NCI-H748 treated with DMSO at 0.1 percent for 48 hours (cell line): Measurements from ENCODE around the gene CYYR1.
"Not testable (repeated sequence)": the region's sequence is repeated elsewhere in the genome, so short reads cannot be mapped to it uniquely, and the experiment has no call there.

ENCODE experiments used
- DNase-seq: peaks from one replicate; lab custom pipeline; 2025; lab: John Stamatoyannopoulos, UW

CYYR1 gene

DNA sequence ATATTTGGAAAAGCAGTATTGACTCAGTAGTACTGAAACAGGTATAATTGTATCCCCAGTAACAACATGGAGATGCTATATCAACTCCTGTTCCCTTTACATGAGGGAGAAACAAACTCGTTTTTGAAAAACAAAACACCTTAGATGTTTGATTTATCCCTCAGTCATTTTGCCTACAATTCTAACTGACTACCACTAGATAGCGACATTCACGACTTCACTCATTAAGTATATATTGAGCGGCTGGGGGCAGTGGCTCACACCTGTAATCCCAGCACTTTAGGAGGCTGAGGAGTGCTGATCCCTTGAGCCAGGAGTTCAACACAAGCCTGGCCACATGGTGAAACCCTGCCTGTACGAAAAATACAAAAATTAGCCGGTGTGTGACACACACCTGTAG lies 83.3 kb downstream of the CYYR1 start:
- no peak for DNase-seq

DNA sequence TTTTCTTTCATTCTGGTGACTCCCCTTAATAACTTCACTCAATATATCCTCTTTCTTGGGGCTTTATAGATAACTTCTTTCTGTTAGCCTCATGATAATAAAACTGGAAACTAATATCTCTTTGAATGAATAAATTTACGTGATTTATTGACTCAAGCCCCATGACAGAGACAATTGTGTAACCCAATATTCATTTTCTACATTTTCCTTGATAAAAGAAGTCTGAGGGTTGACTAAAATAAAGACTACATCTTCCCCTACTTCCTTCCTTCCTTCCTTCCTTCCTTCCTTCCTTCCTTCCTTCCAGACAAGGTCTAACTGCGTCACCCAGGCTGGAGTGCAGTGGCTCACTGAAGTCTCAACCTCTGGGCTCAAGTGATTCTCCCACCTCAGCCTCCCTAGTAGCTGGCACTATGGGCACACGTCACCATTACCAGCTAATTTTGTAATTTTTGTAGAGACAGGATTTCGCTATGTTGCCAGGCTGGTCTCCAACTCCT lies 85.1 kb downstream of the CYYR1 start:
- no peak for DNase-seq

DNA sequence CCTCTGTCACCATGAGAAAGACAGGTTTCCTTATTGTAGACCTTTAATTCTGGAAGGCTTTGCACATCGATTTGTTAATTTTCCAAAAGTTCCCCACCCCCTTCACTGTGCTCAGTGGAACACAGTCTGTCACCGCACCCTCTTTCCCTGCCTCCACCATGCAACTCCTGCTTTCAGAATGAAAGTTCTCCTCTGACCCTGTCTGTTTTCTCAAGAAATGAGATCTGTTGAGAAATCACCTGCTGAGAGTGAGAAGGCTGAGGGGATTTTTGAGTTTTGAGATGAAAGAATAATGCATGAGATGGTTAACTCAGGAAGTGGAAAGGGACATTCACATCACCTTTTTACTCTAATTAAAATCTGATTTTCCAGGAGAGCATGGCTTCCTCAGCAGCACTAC lies 99.6 kb downstream of the CYYR1 start:
- DNase-seq = no peak

DNA sequence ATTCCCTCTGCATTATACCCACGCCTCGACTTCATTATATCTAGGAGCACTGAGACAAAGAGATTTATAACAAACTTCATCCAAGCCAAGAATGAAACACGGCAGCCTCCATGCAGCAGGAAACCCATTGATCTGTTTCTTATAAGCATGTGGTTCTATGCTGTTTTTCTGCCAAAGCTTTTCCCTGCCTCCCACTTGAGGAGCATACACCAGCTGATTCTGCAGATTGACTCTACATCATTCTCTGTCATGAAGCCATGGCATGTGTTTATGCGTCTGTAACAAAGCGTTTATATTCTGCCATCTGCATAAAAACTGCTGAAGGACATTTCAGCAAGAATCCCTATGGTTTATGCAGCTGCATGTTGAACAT lies 102.0 kb downstream of the CYYR1 start:
- DNase-seq = no peak

DNA sequence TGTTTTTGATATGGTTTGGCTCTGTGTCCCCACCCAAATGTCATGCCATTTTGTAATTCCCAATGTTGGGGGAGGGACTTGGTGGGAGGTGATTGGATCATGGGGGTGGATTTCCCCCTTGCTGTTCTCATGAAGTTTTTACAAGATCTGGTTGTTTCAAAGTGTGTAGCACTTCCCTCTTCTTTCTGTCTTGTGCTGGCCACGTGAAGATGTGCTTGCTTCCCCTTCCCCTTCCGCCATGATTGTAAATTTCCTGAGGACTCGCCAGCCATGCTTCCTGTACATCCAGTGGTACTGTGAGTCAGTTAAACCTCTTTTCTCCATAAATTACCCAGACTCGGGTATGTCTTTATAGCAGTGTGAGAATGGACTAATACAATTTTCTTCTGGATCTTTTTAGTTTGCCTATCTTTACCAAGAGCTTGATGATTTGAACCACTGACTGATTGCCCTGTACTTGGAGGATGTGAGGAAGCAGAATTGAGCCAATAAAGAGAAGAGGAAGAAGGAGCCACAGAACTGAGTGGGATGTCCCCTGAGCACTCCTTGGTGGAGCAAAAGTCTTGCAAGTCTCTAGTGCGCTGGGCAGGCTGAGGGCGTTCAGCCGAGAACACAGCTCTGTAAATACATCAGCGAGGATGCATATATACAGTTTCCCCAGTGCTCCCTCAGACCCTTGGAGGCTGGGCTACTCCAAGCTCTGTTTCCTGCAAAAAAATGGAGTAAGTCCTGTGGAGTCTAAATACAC lies 102.6 kb downstream of the CYYR1 start:
- DNase-seq = no peak

DNA sequence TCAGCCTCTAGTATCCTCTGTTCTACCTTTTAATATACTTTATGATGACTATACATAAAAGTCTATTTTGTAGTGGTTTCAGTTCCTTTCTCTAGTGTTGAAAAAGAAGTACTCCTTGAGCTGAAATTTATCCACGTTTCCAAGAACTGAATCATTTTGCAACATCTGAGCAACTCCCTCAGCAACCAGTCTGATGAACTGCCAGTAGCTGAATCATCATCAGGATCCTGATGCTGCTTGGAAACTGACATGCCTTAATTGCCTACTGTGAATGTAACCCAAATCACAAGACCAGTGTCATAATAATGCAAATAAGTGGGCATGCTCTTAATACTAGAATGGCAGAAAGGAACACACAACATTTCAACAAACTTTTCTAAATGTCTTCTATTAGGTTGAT lies 103.3 kb downstream of the CYYR1 start:
- DNase-seq = no peak

DNA sequence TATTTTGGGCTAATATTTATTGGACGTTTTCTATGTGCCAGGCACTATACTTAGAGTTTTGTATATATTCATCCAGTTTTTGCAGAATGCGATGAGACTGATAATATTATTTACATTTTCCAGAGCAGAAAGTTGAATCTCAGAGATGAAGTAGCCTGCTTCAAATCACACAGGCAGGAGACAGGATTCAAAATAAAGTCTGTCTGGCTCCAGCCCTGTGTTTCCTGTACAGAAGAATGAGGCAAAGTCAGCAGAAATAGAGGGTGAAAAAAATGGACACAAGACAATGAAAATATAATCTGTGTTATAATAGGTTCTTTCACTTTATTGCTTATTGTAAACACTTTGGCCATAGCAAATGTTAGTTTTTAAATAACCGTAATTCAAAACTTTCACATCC lies 107.2 kb downstream of the CYYR1 start:
- DNase-seq = no peak

DNA sequence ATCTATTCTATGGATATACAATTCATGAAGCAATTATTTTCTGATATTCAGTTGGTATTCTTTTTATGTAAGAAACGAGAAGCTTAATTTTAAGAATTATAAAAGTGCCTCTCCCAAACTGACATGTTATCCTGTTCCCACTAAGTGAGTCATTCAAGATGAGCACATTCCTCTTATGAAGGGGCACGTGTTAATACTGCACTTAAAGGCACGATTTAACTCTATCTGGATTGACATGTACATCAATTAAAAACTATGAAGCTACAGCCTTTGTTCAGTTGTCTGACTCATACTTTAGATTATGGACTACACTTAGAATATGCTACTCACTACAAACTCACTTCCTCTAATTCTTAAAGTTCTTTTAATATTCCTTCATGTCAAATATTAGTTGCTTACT lies 111.6 kb downstream of the CYYR1 start:
- no peak for DNase-seq

DNA sequence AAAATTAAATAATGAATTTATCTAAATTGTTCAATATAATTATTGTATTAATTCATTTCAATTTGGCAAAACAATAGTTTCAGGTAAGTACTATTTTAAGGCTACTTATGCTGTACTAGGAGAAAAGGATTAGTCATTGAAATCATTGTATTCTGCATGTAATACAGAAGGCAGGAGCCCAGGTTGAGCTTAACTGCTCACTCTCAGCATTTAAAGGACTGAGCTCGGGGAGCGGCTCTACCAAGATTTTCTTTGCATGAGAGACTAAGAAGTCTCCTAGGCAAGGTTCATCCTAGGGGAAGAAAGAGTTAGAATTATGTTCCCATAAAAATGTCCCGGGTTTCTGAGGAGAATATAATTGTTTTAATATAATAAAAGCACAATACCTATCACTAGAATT lies 112.5 kb downstream of the CYYR1 start:
- DNase-seq = no peak

DNA sequence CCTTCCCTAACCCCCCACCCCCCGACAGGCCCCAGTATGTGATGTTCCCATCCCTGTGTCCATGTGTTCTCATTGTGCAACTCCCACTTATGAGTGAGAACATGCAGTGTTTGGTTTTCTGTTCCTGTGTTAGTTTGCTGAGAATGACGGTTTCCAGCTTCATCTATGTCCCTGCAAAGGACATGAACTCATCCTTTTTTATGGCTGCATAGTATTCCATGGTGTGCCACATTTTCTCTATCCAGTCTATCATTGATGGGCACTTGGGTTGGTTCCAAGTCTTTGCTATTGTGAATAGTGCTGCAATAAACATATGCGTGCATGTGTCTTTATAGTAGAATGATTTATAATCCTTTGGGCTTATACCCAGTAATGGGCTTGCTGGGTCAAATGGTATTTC lies 114.2 kb downstream of the CYYR1 start:
- DNase-seq = not testable (repeated sequence)

DNA sequence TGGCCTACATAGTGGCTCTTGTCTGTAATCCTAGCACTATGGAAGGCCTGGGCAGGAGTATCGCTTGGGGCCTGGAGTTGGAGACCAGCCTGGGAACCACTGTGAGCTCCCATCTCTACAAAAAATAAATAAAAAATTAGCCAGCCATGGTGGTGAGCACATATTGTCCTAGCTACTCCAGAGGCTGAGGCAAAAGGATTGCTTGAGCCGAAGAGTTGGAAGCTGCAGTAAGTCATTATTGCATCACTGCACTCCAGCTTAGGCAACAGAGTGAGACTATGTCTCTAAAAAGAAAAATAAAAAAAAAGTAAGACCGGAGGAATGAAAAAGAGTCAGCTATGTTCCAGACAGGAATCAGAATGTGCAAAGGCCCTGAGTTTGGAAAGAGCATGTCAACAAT lies 115.3 kb downstream of the CYYR1 start:
- DNase-seq = no peak

DNA sequence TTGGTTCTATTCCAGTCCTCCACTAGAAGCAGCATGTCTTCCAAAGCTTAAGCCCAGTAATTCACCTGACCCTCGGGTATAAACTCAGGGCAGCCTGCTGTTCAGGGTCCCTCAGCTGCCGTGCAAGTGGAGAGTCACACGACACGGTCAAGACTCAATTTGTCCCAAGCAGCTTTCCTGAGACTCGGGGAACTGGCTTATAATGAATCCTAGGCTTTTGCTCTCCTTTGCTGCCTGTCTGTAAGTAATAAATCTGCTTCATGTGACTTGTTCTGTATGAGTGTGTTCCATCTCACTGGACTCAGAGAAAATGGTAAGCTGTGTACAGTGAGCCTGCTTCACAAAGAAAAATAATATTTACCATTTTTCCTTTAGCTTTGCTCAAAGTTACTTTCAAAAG lies 119.8 kb downstream of the CYYR1 start:
- no peak for DNase-seq

DNA sequence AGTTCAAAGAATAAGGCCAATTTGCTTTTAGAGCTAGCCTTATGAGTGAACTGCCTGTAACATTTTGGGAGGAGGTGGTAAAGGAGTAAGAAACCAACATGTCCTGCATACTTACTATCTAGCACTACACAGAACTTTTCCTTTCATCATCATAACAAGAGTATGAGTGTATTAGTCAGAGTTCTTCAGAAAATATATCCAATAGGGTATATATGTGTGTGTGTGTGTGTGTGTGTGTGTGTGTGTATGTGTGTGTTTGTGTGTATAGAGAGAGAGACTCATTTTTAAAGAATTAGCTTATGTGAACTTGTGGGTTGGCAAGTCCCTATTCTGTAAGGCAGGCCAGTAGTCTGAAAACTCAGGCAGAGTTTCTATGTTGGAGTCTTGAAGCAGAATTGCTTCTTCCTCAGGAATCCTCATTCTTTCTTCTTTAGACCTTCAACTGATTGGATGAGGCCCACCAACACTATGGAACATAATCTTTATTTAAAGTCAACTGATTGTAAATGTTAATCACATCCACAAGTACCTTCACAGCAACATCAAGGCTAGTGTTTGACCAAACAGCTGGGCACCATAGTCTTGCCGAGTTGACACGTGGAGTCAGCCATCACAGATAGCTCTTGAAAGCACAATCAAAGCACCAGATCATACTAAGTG lies 121.9 kb downstream of the CYYR1 start:
- DNase-seq = no peak

DNA sequence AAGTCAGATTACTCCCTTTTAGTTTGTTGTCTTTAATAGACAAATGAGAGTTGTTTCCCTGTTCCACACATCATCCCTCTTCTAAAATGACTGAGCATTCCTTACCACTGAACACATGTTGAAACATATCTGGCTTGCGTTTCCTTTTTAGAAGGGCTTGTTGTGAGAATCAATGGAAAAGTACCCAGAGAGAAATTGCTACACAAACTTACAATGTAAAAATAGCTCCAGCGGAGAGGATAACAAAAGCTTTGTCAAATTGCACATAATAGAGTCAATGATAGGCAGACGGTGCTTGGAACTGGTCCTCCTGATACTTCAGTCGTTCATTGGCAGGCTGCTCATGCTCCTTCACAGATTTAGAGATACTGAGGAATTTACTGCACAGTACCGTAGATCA lies 123.9 kb downstream of the CYYR1 start:
- DNase-seq = no peak

DNA sequence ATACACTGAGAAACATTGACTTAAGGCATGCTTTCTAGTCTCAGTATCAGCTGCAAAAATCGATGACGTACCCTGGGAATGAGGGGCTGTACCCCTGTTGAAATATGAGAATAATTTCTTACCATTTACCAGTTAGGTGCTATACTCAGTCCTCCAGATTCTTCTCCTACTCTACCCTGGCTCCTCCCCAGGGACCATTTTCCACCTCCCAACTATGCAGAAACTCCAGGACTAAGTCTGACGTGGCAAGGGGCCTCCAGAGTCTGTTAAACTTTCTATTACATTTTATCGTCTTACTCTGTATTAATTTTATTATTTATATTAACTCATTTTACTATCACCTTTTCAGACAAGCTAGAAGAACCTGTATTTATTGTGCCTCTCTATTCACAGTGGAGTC lies 124.3 kb downstream of the CYYR1 start:
- DNase-seq = no peak

DNA sequence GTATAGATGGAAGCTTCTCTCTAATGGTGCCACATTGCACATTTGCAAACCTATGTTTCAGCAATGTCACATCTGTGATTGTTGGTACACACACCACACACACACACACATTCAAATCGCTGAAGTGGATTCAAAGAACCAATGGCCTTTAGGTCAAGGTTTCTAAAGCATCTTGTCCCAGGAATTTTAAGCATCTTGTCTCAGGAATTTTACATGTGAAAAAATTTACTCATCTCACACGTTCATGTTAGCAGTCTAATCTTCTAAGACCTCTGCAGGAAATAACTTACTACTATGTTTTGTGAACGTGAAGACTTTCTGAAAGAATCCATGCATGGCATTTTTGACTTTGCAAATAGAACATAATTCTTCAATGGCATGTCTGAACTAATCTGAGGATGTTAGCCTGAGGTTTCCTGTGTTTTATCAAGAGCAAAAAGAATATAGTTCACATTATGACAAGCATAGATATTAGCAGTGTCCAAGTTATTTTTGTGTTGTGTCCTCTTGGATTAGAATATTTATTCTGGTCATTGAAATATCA lies 125.1 kb downstream of the CYYR1 start:
- no peak for DNase-seq

DNA sequence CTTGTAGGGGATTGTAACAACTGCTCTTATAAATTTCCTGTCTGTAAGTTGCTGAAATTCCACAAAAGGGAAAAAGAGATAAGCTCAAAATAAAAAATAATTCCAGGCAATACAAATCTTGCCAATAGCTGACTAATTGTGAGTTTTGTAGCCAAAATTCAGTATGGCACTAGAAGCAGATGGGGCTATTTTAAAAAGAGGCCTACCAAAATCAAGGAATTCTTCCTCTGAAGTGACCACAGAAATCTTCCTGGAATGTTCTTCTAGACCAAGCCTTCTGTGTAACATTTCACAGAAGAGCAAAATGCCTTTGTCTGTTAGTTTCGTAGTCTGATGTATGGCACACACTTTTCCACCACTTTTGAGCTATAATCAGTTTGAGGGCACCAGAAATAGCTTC lies 127.6 kb downstream of the CYYR1 start:
- no peak for DNase-seq

DNA sequence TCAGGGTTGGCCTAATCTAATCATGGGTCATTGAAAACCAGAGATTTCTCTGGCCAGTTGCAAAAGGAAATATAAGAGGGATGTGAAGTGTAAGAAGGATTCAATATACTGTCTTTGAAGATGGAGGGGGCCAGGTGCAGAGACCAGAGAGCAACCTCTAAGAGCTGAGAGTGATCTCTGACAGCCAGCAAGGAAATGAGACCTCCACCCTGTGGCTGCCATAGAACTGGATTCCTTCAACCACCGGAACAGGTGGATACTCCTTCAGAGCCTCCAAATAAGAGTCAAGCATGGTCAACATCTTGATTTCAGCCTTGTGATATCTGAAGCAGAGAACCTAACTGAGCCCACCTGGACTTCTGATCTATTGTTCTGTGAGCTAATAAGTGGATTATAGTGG lies 128.4 kb downstream of the CYYR1 start:
- DNase-seq = no peak

DNA sequence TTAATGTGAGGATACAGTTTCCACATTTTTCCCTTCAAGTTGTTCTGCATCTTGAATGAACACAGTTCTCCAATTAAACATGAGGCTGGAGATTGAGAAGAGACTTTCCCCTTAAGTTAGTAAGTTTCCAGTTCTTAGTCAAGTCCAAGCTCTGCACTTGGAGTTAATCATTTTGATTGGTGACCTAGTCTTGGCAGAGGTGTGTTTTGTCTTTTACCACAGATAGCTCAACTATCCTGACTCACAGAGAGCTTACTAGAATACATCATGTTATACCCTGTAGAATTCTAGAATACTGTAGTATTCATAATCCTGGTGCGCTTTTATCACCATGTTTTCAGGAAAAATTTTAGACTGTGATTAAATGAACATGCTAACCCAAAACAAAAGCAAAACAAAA lies 129.2 kb downstream of the CYYR1 start:
- no peak for DNase-seq

DNA sequence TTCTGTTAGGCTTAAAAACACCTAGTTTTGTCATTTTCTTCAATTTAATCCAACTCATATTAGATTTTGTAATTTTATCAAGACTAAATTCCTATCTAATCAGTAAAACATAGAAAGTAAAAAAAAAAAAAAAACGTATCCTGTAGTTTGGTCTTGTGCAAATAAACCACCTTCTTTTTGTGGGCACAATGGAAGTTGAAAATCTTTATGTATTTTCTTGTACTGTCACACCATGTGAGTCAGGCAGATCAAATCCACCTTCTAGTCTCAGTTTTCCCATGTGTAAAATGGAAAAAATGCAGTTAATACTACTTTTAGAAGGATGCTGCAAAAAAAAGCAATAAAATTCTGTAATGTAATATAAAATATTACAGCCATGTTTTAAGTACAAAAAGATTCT lies 129.8 kb downstream of the CYYR1 start:
- no peak for DNase-seq

DNA sequence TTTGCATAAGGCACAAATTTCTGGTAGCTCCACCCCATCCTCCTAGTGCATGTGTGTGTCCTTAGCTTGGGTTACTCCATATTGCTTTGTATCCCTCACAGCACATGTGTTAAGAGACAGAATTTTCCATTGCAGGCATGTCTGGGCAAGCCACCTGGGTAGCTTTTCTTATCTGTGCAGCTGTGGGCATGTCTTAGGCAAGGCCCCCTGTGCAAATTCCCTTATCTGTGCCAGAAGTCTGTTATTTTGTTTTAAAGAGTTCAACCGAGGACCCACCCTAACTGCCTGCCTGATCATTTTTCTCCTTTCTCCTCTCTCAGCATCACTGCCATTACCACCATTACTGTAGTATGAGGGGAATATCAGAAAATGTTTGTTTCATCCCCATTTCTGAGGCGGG lies 131.9 kb downstream of the CYYR1 start:
- DNase-seq = no peak

DNA sequence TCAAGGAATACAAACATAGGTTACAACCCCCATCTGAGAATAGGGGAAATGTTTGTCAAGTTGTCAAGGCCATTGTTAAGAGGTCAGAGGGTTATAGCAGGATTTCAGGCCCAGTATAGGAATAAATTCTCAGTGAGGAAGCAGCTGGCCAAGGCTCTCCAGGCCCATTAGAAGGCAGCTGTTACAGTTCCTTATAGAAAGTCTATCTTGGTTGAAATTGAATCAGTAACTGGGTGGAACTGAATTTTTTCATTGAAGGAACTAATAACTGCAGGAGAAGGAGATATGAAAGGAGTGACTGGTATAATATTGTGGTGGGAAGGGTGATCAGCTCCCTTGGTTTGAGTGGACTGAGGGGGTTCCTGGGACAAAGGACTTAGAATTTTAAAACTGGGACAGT lies 134.1 kb downstream of the CYYR1 start:
- no peak for DNase-seq

DNA sequence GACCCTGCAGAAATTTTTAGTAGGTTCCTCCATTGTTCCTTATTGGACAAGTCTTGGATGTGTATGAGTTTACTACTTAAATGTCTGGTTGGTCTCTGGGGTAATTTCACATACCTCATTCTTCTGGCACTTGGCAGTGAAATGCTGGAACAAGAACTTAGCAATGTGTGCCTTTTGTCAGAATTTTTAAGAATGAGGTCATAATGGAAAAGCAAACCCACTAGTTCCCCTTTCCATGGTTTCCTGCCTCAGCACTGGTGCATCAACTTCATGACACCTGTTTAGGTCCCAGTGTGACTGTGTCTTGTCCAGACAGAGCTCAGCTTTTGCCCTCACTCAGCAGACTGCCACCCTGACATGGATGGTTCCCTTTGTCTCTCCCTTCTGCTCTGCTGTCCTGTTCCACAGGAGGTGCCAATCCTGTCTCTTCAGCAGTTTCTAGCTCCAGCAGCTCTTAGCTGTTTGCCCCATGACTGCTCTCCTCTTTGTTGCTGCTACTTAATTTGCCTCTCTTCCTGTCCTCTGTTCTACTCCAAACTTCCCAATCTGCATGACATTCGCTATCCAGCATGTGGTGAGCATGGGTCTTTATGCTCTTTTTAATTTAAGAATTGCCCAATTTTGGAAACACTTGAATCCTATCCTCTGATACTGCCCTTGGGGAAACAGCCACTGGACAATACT lies 135.6 kb downstream of the CYYR1 start:
- no peak for DNase-seq
